Parathyroid adenoma (tissue), 2 donors: Measurements from ENCODE around the gene NPBWR2.

Experiments
- H2AFZ ChIP-seq: fragments of 300-600 bp; sonication (generic); one replicate; pipeline ENCODE4 v1.7.0; 2017; ENCODE audit warnings: antibody characterized with exemption, mild to moderate bottlenecking
- H3K27ac ChIP-seq: fragments of 300-600 bp; sonication (generic); one replicate; pipeline ENCODE4 v1.7.0; 2017
- H3K27me3 ChIP-seq: fragments of 300-600 bp; sonication (generic); one replicate; pipeline ENCODE4 v1.7.0; 2017; ENCODE audit warnings: low read length; ENCODE audit not compliant: control insufficient read depth, insufficient read depth
- H3K36me3 ChIP-seq: fragments of 300-600 bp; sonication (generic); one replicate; pipeline ENCODE4 v1.7.0; 2017; ENCODE audit warnings: low read length; ENCODE audit not compliant: control insufficient read depth, insufficient read depth
- H3K4me1 ChIP-seq: fragments of 300-600 bp; sonication (generic); one replicate; pipeline ENCODE4 v1.7.0; 2017; ENCODE audit warnings: control low read depth
- H3K4me2 ChIP-seq: fragments of 300-600 bp; sonication (generic); one replicate; pipeline ENCODE4 v1.7.0; 2017; ENCODE audit warnings: low read length
- H3K4me3 ChIP-seq: fragments of 300-600 bp; sonication (generic); one replicate; pipeline ENCODE4 v1.7.0; 2017; ENCODE audit warnings: low read depth, low read length
- H3K79me2 ChIP-seq: fragments of 300-600 bp; sonication (generic); one replicate; pipeline ENCODE4 v1.7.0; 2017; ENCODE audit warnings: control low read depth
- H3K9ac ChIP-seq: fragments of 300-600 bp; sonication (generic); one replicate; pipeline ENCODE4 v1.7.0; 2017; ENCODE audit warnings: mild to moderate bottlenecking
- H3K9me3 ChIP-seq: fragments of 300-600 bp; sonication (generic); one replicate; pipeline ENCODE4 v1.7.0; 2017; ENCODE audit warnings: low read length; ENCODE audit not compliant: control insufficient read depth
- TF ChIP-seq, protein P1 (sequence below): fragments of 300-600 bp; sonication (generic); IDR thresholded peaks from one replicate; pipeline ENCODE4 v1.7.0; 2017; ENCODE audit warnings: antibody characterized with exemption, mild to moderate bottlenecking
- donor health status: primary hyperparathyroidism.

NPBWR2 gene

DNA sequence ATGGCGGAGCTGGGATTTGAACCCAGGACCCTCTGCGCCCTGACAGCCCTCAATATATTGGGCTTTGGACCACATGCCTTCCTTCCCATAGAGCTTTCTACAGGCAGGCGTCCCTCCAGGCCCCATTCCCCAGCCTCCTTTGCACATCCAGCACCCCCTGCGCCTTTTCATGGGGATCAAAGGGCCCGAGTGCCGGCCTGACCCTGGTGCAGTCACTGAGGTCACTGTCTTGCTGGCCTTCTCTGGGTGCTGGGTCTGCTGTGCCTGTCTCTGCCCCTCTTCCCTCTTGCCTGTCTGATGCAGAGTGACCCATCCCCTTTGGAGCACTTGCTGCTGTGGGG is 25.8 kb downstream of the NPBWR2 start:
- Histone ChIP-seq H2AFZ (no peak overlapping the region), H3K79me2 (no peaks in the 10 kb centered on the region), H3K36me3 (no peaks in the 10 kb centered on the region), H3K9me3 (no peaks in the 10 kb centered on the region), H3K27me3 (no peaks in the 10 kb centered on the region), H3K4me3 (no peak overlapping the region), H3K4me1 (peaks cover 25% of the 10 kb centered on the region), H3K27ac (no peak overlapping the region), H3K4me2 (no peak overlapping the region), H3K9ac (no peak overlapping the region)
- TF ChIP-seq, protein P1, sequence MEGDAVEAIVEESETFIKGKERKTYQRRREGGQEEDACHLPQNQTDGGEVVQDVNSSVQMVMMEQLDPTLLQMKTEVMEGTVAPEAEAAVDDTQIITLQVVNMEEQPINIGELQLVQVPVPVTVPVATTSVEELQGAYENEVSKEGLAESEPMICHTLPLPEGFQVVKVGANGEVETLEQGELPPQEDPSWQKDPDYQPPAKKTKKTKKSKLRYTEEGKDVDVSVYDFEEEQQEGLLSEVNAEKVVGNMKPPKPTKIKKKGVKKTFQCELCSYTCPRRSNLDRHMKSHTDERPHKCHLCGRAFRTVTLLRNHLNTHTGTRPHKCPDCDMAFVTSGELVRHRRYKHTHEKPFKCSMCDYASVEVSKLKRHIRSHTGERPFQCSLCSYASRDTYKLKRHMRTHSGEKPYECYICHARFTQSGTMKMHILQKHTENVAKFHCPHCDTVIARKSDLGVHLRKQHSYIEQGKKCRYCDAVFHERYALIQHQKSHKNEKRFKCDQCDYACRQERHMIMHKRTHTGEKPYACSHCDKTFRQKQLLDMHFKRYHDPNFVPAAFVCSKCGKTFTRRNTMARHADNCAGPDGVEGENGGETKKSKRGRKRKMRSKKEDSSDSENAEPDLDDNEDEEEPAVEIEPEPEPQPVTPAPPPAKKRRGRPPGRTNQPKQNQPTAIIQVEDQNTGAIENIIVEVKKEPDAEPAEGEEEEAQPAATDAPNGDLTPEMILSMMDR: no peak

DNA sequence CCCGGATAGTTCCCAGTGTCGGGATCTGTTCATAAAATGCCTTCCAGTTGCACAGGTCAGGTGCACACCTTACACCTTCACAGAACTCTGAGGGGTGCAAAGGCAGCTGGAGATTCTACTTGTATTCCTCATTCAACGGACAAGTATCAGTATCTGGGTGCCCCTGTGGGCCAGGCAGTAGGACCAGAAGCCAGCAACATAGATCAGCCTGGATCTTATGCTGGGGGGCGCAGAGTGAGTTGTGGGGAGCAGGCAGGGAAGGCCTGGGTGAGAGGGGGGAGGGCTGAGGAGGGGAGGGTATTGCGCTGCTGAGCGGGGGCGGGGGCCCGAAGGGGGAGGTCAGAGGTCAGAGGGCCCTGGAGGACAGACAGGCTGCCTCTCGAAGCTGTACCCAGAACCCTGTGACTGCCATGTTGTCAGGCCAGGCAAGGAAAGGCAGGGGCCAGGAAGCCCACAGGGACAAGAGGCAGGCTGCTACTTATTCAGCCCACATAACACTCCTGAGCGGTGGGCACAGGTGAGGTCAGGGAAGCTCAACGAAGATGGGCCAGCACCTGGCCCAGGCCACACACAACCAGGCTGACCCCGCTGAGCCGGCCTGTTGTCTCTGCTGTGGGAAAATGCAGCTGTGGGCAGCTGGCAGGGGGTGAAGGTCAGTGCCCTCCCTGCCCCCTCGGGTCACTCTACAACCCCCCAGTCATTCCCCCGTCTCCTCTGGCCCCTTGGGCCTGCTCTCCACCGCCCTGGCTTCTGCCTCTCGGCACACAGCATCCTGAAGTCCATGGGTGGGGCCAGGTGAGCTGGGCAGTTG is 26.3 kb downstream of the NPBWR2 start:
- H3K9ac ChIP-seq: no peak overlapping the region

DNA sequence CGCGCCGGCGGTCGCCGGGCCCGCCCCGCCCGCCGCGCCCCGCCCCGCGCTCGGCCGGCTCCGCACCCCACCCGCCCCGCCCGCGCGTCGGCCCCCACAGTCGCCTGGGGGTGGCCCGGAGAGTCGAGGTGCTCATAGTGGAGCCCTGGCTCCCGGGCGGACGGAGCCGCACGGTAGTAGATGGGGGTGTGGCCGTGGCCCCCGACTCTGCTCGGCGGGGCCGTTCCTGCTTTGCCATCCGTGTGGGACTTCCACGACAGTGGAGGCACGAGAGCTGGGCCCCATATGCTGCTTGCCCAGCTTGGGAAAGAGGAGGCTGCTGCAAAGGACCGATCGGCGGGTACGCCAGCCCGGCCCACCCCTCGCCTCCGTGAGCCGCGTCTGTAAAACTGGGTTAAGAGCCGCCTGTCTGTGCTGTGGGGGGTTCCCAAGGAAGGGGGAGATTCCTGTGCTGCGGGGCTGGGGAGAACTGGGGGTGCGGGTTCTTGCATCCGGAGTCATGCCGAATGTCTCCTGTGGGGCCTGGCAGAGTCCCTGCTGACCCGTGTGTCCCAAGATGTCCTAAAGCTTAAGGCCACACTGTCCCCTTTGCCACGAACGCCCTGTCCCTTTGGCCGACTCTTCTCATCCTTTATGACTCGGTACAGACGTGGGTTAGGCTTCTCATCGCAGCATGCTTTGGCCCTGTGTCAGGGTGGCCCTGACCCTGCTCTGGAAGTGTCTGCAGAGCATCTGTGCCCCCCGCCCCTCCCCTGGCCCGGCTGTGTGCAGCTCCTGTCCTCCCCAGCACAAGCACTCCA is 27.2 kb downstream of the NPBWR2 start, which contains the start of gene OPRL1:
Gene OPRL1, plus strand, starts transcription at position 70 of the 800 bp plus-strand sequence. CDS start 12,639 bp downstream, outside the sequence.
- H2AFZ ChIP-seq: peak within 1 kb of the TSS; percentile 86
- H3K4me1 ChIP-seq: peaks cover 25% of the 10 kb centered on the region
- peak within 1 kb of the TSS; percentile 33 for H3K27ac ChIP-seq

More for the DNA sequence above, 26.3 kb downstream of the NPBWR2 start:
- no peaks in the 10 kb centered on the region for H3K36me3 ChIP-seq
- no peak overlapping the region for H2AFZ ChIP-seq
- H3K4me2 ChIP-seq: no peak overlapping the region
- H3K27ac ChIP-seq: peak overlapping the region; percentile 17
- no peaks in the 10 kb centered on the region for H3K79me2 ChIP-seq
- TF ChIP-seq, protein P1: no peak
- no peaks in the 10 kb centered on the region for H3K27me3 ChIP-seq
- H3K4me3 ChIP-seq: no peak overlapping the region
- no peaks in the 10 kb centered on the region for H3K9me3 ChIP-seq
- H3K4me1 ChIP-seq: peaks cover 25% of the 10 kb centered on the region

DNA sequence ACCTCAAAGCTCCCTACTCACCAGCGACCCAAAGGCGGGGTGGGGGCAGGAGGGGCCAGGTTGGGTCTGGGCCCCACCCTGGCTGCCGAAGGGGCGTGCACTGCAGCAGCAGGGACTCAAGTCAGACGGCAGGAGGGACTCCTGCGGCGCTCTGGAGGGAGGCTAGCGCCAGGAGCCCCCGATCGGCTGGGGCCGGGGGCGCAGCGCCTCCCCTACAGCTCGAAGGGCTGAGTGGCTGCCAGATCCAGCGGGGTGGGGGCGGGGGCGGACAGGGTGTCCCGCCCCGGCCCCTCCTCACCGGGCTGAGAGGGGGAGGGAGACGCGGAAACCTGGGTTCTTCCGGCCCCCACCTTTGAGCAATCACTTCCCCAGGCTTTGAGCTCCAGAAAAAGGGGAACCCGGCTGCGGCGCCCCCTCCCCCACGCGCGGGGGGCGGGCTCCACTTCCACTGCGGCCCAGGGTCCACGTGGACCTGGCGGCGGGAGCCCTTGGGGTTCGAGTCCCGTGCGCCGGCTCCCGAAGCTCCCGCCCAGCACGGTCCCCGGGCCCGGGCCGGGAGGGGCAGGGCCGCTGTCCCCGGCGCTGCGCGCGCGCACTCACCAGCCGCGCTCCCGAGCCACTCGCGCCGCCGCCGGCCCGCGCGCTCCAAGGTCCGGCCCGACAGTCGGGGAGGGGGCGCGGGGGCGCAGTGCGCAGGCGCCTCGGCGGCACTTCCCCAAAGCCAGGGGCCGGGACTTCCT is 27.9 kb downstream of the NPBWR2 start, which contains the start of gene RGS19:
Gene RGS19, minus strand, starts transcription at position 246 of the 740 bp plus-strand sequence. CDS start 2,632 bp downstream, outside the sequence.
- Histone ChIP-seq H2AFZ (peak within 1 kb of the TSS; percentile 86), H3K4me3 (peak within 1 kb of the TSS; percentile 73), H3K4me1 (peaks cover 24% of the 10 kb centered on the region), H3K27me3 (no peaks in the 10 kb centered on the region), H3K9me3 (no peaks in the 10 kb centered on the region), H3K27ac (peak within 1 kb of the TSS; percentile 33), H3K79me2 (no peaks in the 10 kb centered on the region), H3K4me2 (peak within 1 kb of the TSS; percentile 96), H3K36me3 (no peaks in the 10 kb centered on the region), H3K9ac (peak within 1 kb of the TSS; percentile 67)
- TF ChIP-seq, protein P1: no peak

More for the DNA sequence above, 27.2 kb downstream of the NPBWR2 start, which contains the start of gene OPRL1:
- TF ChIP-seq, protein P1: no peak
- Histone ChIP-seq H3K4me3 (peak within 1 kb of the TSS; percentile 73), H3K79me2 (no peaks in the 10 kb centered on the region), H3K36me3 (no peaks in the 10 kb centered on the region), H3K4me2 (peak within 1 kb of the TSS; percentile 96), H3K9me3 (no peaks in the 10 kb centered on the region), H3K9ac (peak within 1 kb of the TSS; percentile 67), H3K27me3 (no peaks in the 10 kb centered on the region)
